Measurements from ENCODE around the gene PRR15. TPM values are rescaled to one million over a fixed set of nuclear protein-coding genes. Genes with fewer than 3 reads are reported as not detected.

Gene PRR15
- 10.3 TPM for polyA plus RNA-seq (2013, experiment 1 of 2)
- 10.0 TPM for polyA plus RNA-seq (2013, experiment 2 of 2)

- Histone ChIP-seq H4K8ac (ENCODE audit: low read depth, low read length) (no peak within 1 kb of the TSS), H2BK5ac (ENCODE audit: low read length) (no peak within 1 kb of the TSS), H3K36me3 (ENCODE audit: control insufficient read depth, insufficient read depth, low read length) (no peaks in the 10 kb centered on the region), H2BK15ac (replicated peaks; ENCODE audit: low read depth) (no peak within 1 kb of the TSS), H3K56ac (ENCODE audit: low read length) (peak within 1 kb of the TSS; percentile 84), H3K4me1 (ENCODE audit: control insufficient read depth, low read depth, low read length) (no peaks in the 10 kb centered on the region), H3K4me3 (ENCODE audit: low read length) (peak within 1 kb of the TSS; percentile 55), H3K23ac (ENCODE audit: low read length) (peak within 1 kb of the TSS; percentile 57), H3K4ac (ENCODE audit: low read depth, low read length) (no peak within 1 kb of the TSS), H3K27ac (ENCODE audit: low read depth, low read length) (peak within 1 kb of the TSS; percentile 38), H3K27me3 (ENCODE audit: insufficient read depth, low read length, poor library complexity) (no peaks in the 10 kb centered on the region), H2AK5ac (ENCODE audit: low read length) (no peak within 1 kb of the TSS), H3K4me2 (ENCODE audit: low read length) (peak within 1 kb of the TSS; percentile 79), H3K9ac (ENCODE audit: low read length) (peak within 1 kb of the TSS; percentile 67), H2BK120ac (ENCODE audit: low read depth, low read length) (no peak within 1 kb of the TSS), H3K79me1 (ENCODE audit: low read length) (no peaks in the 10 kb centered on the region), H3K79me2 (ENCODE audit: control insufficient read depth, insufficient read depth, low read length) (no peaks in the 10 kb centered on the region), H3K18ac (ENCODE audit: low read length) (peak within 1 kb of the TSS; percentile 71), H4K5ac (ENCODE audit: low read length) (no peak within 1 kb of the TSS)
- no CpG with 5 or more reads among the region's 72 CpGs for WGBS (ENCODE audit: extremely low coverage, insufficient coverage, low lambda C conversion rate)
- DNase-seq: peak; percentile 91
Observed at GRCh38 chr7:29563590-29564495, at the start of gene PRR15. TSS of gene PRR15 (plus strand) at chr7:29563835. CDS start at chr7:29566330, 2,495 bp downstream.

GRCh38 chr7:29516491-29516890, 47.1 kb upstream of the PRR15 start:
- WGBS (ENCODE audit: extremely low coverage, insufficient coverage, low lambda C conversion rate): no CpG with 5 or more reads among the region's 2 CpGs
- H2BK15ac ChIP-seq (replicated peaks; ENCODE audit: low read depth): no peak overlapping the region
- no peak overlapping the region for H3K56ac ChIP-seq (ENCODE audit: low read length)
- H3K4me1 ChIP-seq (ENCODE audit: control insufficient read depth, low read depth, low read length): no peaks in the 10 kb centered on the region
- no peak overlapping the region for H3K18ac ChIP-seq (ENCODE audit: low read length)
- no peak overlapping the region for H2BK120ac ChIP-seq (ENCODE audit: low read depth, low read length)
- H4K5ac ChIP-seq (ENCODE audit: low read length): no peak overlapping the region
- no peak overlapping the region for H3K4ac ChIP-seq (ENCODE audit: low read depth, low read length)
- H3K4me3 ChIP-seq (ENCODE audit: low read length): no peak overlapping the region
- H2BK5ac ChIP-seq (ENCODE audit: low read length): no peak overlapping the region
- no peak for DNase-seq
- no peak overlapping the region for H3K9ac ChIP-seq (ENCODE audit: low read length)
- H3K79me2 ChIP-seq (ENCODE audit: control insufficient read depth, insufficient read depth, low read length): no peaks in the 10 kb centered on the region
- no peak overlapping the region for H3K4me2 ChIP-seq (ENCODE audit: low read length)
- H3K23ac ChIP-seq (ENCODE audit: low read length): no peak overlapping the region
- H3K27ac ChIP-seq (ENCODE audit: low read depth, low read length): no peak overlapping the region
- H2AK5ac ChIP-seq (ENCODE audit: low read length): no peak overlapping the region
- no peaks in the 10 kb centered on the region for H3K27me3 ChIP-seq (ENCODE audit: insufficient read depth, low read length, poor library complexity)
- no peak overlapping the region for H4K8ac ChIP-seq (ENCODE audit: low read depth, low read length)
- no peaks in the 10 kb centered on the region for H3K79me1 ChIP-seq (ENCODE audit: low read length)
- no peaks in the 10 kb centered on the region for H3K36me3 ChIP-seq (ENCODE audit: control insufficient read depth, insufficient read depth, low read length)

GRCh38 chr7:29518616-29519015, 45.0 kb upstream of the PRR15 start:
- no peak overlapping the region for H2BK120ac ChIP-seq (ENCODE audit: low read depth, low read length)
- H2BK15ac ChIP-seq (replicated peaks; ENCODE audit: low read depth): no peak overlapping the region
- no peak overlapping the region for H3K4me2 ChIP-seq (ENCODE audit: low read length)
- no peaks in the 10 kb centered on the region for H3K79me1 ChIP-seq (ENCODE audit: low read length)
- no peak overlapping the region for H3K56ac ChIP-seq (ENCODE audit: low read length)
- no peak overlapping the region for H3K27ac ChIP-seq (ENCODE audit: low read depth, low read length)
- H3K79me2 ChIP-seq (ENCODE audit: control insufficient read depth, insufficient read depth, low read length): no peaks in the 10 kb centered on the region
- no CpG with 5 or more reads among the region's 1 CpG for WGBS (ENCODE audit: extremely low coverage, insufficient coverage, low lambda C conversion rate)
- no peak overlapping the region for H3K9ac ChIP-seq (ENCODE audit: low read length)
- no peak overlapping the region for H2AK5ac ChIP-seq (ENCODE audit: low read length)
- no peak overlapping the region for H3K18ac ChIP-seq (ENCODE audit: low read length)
- no peak overlapping the region for H3K4me3 ChIP-seq (ENCODE audit: low read length)
- H2BK5ac ChIP-seq (ENCODE audit: low read length): no peak overlapping the region
- no peaks in the 10 kb centered on the region for H3K36me3 ChIP-seq (ENCODE audit: control insufficient read depth, insufficient read depth, low read length)
- DNase-seq: no peak
- no peaks in the 10 kb centered on the region for H3K4me1 ChIP-seq (ENCODE audit: control insufficient read depth, low read depth, low read length)
- no peak overlapping the region for H4K8ac ChIP-seq (ENCODE audit: low read depth, low read length)
- no peaks in the 10 kb centered on the region for H3K27me3 ChIP-seq (ENCODE audit: insufficient read depth, low read length, poor library complexity)
- H3K23ac ChIP-seq (ENCODE audit: low read length): no peak overlapping the region
- H3K4ac ChIP-seq (ENCODE audit: low read depth, low read length): no peak overlapping the region
- no peak overlapping the region for H4K5ac ChIP-seq (ENCODE audit: low read length)

GRCh38 chr7:29523728-29524127, 39.9 kb upstream of the PRR15 start:
- H3K9ac ChIP-seq (ENCODE audit: low read length): no peak overlapping the region
- H3K79me2 ChIP-seq (ENCODE audit: control insufficient read depth, insufficient read depth, low read length): no peaks in the 10 kb centered on the region
- no peak overlapping the region for H4K8ac ChIP-seq (ENCODE audit: low read depth, low read length)
- no peak for DNase-seq
- no peak overlapping the region for H3K23ac ChIP-seq (ENCODE audit: low read length)
- H2BK15ac ChIP-seq (replicated peaks; ENCODE audit: low read depth): no peak overlapping the region
- H3K27ac ChIP-seq (ENCODE audit: low read depth, low read length): no peak overlapping the region
- H3K18ac ChIP-seq (ENCODE audit: low read length): no peak overlapping the region
- H3K56ac ChIP-seq (ENCODE audit: low read length): no peak overlapping the region
- H4K5ac ChIP-seq (ENCODE audit: low read length): no peak overlapping the region
- no peak overlapping the region for H2BK120ac ChIP-seq (ENCODE audit: low read depth, low read length)
- H3K4ac ChIP-seq (ENCODE audit: low read depth, low read length): no peak overlapping the region
- WGBS (ENCODE audit: extremely low coverage, insufficient coverage, low lambda C conversion rate): no CpG with 5 or more reads among the region's 2 CpGs
- no peaks in the 10 kb centered on the region for H3K79me1 ChIP-seq (ENCODE audit: low read length)
- no peak overlapping the region for H3K4me2 ChIP-seq (ENCODE audit: low read length)
- H3K4me3 ChIP-seq (ENCODE audit: low read length): no peak overlapping the region
- H2BK5ac ChIP-seq (ENCODE audit: low read length): no peak overlapping the region
- no peak overlapping the region for H2AK5ac ChIP-seq (ENCODE audit: low read length)
- no peaks in the 10 kb centered on the region for H3K27me3 ChIP-seq (ENCODE audit: insufficient read depth, low read length, poor library complexity)
- no peaks in the 10 kb centered on the region for H3K4me1 ChIP-seq (ENCODE audit: control insufficient read depth, low read depth, low read length)
- H3K36me3 ChIP-seq (ENCODE audit: control insufficient read depth, insufficient read depth, low read length): no peaks in the 10 kb centered on the region

- Histone ChIP-seq H2BK120ac (ENCODE audit: low read depth, low read length) (no peak overlapping the region), H3K4me1 (ENCODE audit: control insufficient read depth, low read depth, low read length) (no peaks in the 10 kb centered on the region), H3K4ac (ENCODE audit: low read depth, low read length) (no peak overlapping the region), H2BK5ac (ENCODE audit: low read length) (no peak overlapping the region), H3K36me3 (ENCODE audit: control insufficient read depth, insufficient read depth, low read length) (no peaks in the 10 kb centered on the region), H3K56ac (ENCODE audit: low read length) (no peak overlapping the region), H4K5ac (ENCODE audit: low read length) (no peak overlapping the region), H3K23ac (ENCODE audit: low read length) (no peak overlapping the region), H3K9ac (ENCODE audit: low read length) (no peak overlapping the region), H2BK15ac (replicated peaks; ENCODE audit: low read depth) (no peak overlapping the region), H3K27me3 (ENCODE audit: insufficient read depth, low read length, poor library complexity) (no peaks in the 10 kb centered on the region), H3K18ac (ENCODE audit: low read length) (no peak overlapping the region), H3K27ac (ENCODE audit: low read depth, low read length) (no peak overlapping the region), H2AK5ac (ENCODE audit: low read length) (no peak overlapping the region), H4K8ac (ENCODE audit: low read depth, low read length) (no peak overlapping the region), H3K4me2 (ENCODE audit: low read length) (no peak overlapping the region), H3K4me3 (ENCODE audit: low read length) (no peak overlapping the region), H3K79me2 (ENCODE audit: control insufficient read depth, insufficient read depth, low read length) (no peaks in the 10 kb centered on the region), H3K79me1 (ENCODE audit: low read length) (no peaks in the 10 kb centered on the region)
- no CpG with 5 or more reads among the region's 4 CpGs for WGBS (ENCODE audit: extremely low coverage, insufficient coverage, low lambda C conversion rate)
- DNase-seq: peak; percentile 7
Observed at GRCh38 chr7:29527505-29528108, 36.0 kb upstream of the PRR15 start.

All from mesendoderm (in vitro differentiated cells).